ENCODE results near the gene PAXIP1. TPM values are rescaled to one million over a fixed set of nuclear protein-coding genes. Genes with fewer than 3 reads are reported as not detected.

The PAXIP1 gene
- total RNA-seq, 2 donors from 2014 or later = 4.4 to 8.6 TPM

- no peak for DNase-seq
- peaks cover 16% of the 10 kb centered on the region for H3K4me1 ChIP-seq
- peaks cover 5 to 7% of the 10 kb centered on the region in 2 donors for H3K36me3 ChIP-seq (replicated peaks in 1 of 2; ENCODE audit: insufficient read depth in 1 of 2, low read depth in 2 of 2)
- H3K4me3 ChIP-seq = no peak overlapping the region
- WGBS, 2 donors = 95 to 96% methylated on average over 3 of the region's 3 CpGs
- no peaks in the 10 kb centered on the region for H3K9me3 ChIP-seq
- TF ChIP-seq CTCF (IDR thresholded peaks at IDR 0.05) (no peak), POLR2A (IDR thresholded peaks at IDR 0.05) (no peak)
- intact Hi-C loops (cut with DNase I) = no loop called here
- no peak for ATAC-seq
- no peaks in the 10 kb centered on the region for H3K27me3 ChIP-seq
- no peak overlapping the region for H3K27ac ChIP-seq
Measured at GRCh38 chr7:154998481-154998880, 4.4 kb downstream of the PAXIP1 start.

GRCh38 chr7:154997840-154998370 lies 5.0 kb downstream of the PAXIP1 start:
- intact Hi-C loops (cut with DNase I) = no loop called here
- no peak overlapping the region for H3K27ac ChIP-seq
- peaks cover 16% of the 10 kb centered on the region for H3K4me1 ChIP-seq
- H3K36me3 ChIP-seq (replicated peaks in 1 of 2; ENCODE audit: insufficient read depth in 1 of 2, low read depth in 2 of 2) = peaks cover 5 to 7% of the 10 kb centered on the region in 2 donors
- H3K4me3 ChIP-seq = no peak overlapping the region
- DNase-seq (no peak), ATAC-seq (no peak)
- WGBS, 2 donors = 82 to 86% methylated on average over 10 of the region's 10 CpGs
- no peak for TF ChIP-seq POLR2A (IDR thresholded peaks at IDR 0.05)
- TF ChIP-seq CTCF (IDR thresholded peaks at IDR 0.05) = no peak
- no peaks in the 10 kb centered on the region for H3K9me3 ChIP-seq
- no peaks in the 10 kb centered on the region for H3K27me3 ChIP-seq

GRCh38 chr7:154996756-154997155 lies 6.2 kb downstream of the PAXIP1 start:
- peaks cover 12% of the 10 kb centered on the region for H3K4me1 ChIP-seq
- no peak overlapping the region for H3K4me3 ChIP-seq
- ATAC-seq (no peak), DNase-seq (no peak)
- intact Hi-C loops (cut with DNase I) = no loop called here
- peaks cover 5 to 7% of the 10 kb centered on the region in 2 donors for H3K36me3 ChIP-seq (replicated peaks in 1 of 2; ENCODE audit: insufficient read depth in 1 of 2, low read depth in 2 of 2)
- TF ChIP-seq POLR2A (IDR thresholded peaks at IDR 0.05) (no peak), CTCF (IDR thresholded peaks at IDR 0.05) (no peak)
- H3K27ac ChIP-seq = no peak overlapping the region
- no peaks in the 10 kb centered on the region for H3K9me3 ChIP-seq
- no peaks in the 10 kb centered on the region for H3K27me3 ChIP-seq
- 95 to 99% methylated on average over 4 of the region's 4 CpGs for WGBS, 2 donors

- no peaks in the 10 kb centered on the region for H3K27me3 ChIP-seq
- WGBS, 2 donors = 67 to 76% methylated on average over 1 of the region's 1 CpG
- H3K4me1 ChIP-seq = peaks cover 5% of the 10 kb centered on the region
- intact Hi-C loops (cut with DNase I) = no loop called here
- H3K27ac ChIP-seq = no peak overlapping the region
- TF ChIP-seq POLR2A (IDR thresholded peaks at IDR 0.05) (no peak), CTCF (IDR thresholded peaks at IDR 0.05) (no peak)
- DNase-seq (no peak), ATAC-seq (no peak)
- H3K9me3 ChIP-seq = no peaks in the 10 kb centered on the region
- peaks cover 5 to 11% of the 10 kb centered on the region in 2 donors for H3K36me3 ChIP-seq (replicated peaks in 1 of 2; ENCODE audit: insufficient read depth in 1 of 2, low read depth in 2 of 2)
- H3K4me3 ChIP-seq = no peak overlapping the region
Measured at GRCh38 chr7:154996101-154996500, 6.8 kb downstream of the PAXIP1 start.

- Histone ChIP-seq H3K27ac (no peak overlapping the region), H3K36me3 (replicated peaks in 1 of 2; ENCODE audit: insufficient read depth in 1 of 2, low read depth in 2 of 2) (peaks cover 5 to 11% of the 10 kb centered on the region in 2 donors), H3K27me3 (no peaks in the 10 kb centered on the region), H3K4me1 (no peaks in the 10 kb centered on the region), H3K4me3 (no peak overlapping the region), H3K9me3 (no peaks in the 10 kb centered on the region)
- 52% methylated on average over 2 of the region's 2 CpGs for WGBS, 2 donors
- no peak for DNase-seq
- TF ChIP-seq CTCF (IDR thresholded peaks at IDR 0.05) (no peak), POLR2A (IDR thresholded peaks at IDR 0.05) (no peak)
- intact Hi-C loops (cut with DNase I) = no loop called here
- ATAC-seq = no peak
Measured at GRCh38 chr7:154994996-154995395, 7.9 kb downstream of the PAXIP1 start.
